Endothelial cell of umbilical vein (primary cell): ENCODE results near the gene NRXN3.

Experiments
- POLR2A ChIP-seq: IDR thresholded peaks from 2 replicates; pipeline ENCODE4 v1.6.1; 2012; ENCODE audit warnings: low read depth, mild to moderate bottlenecking, control low read depth, low read length
- POLR2AphosphoS5 ChIP-seq: IDR thresholded peaks from 2 replicates; pipeline ENCODE4 v1.6.1; 2012; ENCODE audit warnings: low read depth, mild to moderate bottlenecking, control low read depth, low read length, moderate library complexity; ENCODE audit not compliant: insufficient read depth

DNA sequence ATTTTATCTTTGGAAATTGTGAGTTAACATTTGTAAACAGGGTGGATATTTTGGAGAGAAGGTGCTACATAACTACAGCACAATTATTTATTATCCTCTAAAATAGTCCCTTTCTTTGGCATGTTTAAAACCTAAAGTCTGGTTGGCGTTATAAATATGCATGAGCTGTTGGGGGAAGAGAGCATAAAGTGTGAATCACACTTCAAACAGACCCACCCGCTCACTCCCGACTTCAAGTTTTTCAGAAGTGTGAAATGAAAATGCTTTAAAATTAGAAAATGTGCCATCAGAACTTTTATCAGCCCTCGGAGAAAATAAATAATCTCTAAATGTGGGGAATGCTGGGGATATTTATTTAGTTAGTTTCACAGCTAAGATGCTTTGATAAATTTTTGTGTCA is 1006.9 kb downstream of the NRXN3 start:
- no peak for TF ChIP-seq POLR2AphosphoS5
- no peak for TF ChIP-seq POLR2A
